Type B pancreatic cell (in vitro differentiated cells): ENCODE results near the gene ILRUN. TPM values are rescaled to one million over a fixed set of nuclear protein-coding genes. Genes with fewer than 3 reads are reported as not detected.
A peak's percentile ranks its signal among the peaks of the same experiment; 100 is the strongest.

Source experiments
- DNase-seq: peaks from one replicate; pipeline ENCODE4 v3.0.0; 2021; ENCODE audit warnings: mixed read lengths; ENCODE audit not compliant: unreplicated experiment; ENCODE audit errors: extremely low spot score
- H3K27ac Mint-ChIP-seq: 2 replicates; pipeline ENCODE4 v1.8.0; 2021; ENCODE audit warnings: mild to moderate bottlenecking, mixed read lengths
- H3K27me3 Mint-ChIP-seq: 2 replicates; pipeline ENCODE4 v1.8.0; 2021; ENCODE audit warnings: mixed read lengths
- H3K36me3 Mint-ChIP-seq: 2 replicates; pipeline ENCODE4 v1.8.0; 2021; ENCODE audit warnings: mixed read lengths
- H3K4me1 Mint-ChIP-seq: one replicate; pipeline ENCODE4 v1.8.0; 2021; ENCODE audit warnings: mixed read lengths; ENCODE audit not compliant: unreplicated experiment
- H3K4me3 Mint-ChIP-seq: 2 replicates; pipeline ENCODE4 v1.8.0; 2021; ENCODE audit warnings: mild to moderate bottlenecking, mixed read lengths
- H3K9me3 Mint-ChIP-seq: 2 replicates; pipeline ENCODE4 v1.8.0; 2021; ENCODE audit warnings: mixed read lengths
- total RNA-seq: library from RNA; stranded (reverse); gene quantifications from 2 replicates; pipeline ENCODE4 v1.2.1, GENCODE V29; 2021; ENCODE audit warnings: low replicate concordance
- TF ChIP-seq, protein P1 (sequence below): fragments of 200-600 bp; sonication (generic); conservative IDR thresholded peaks from 2 replicates; pipeline ENCODE4 v1.5.0; 2021; ENCODE audit warnings: antibody characterized with exemption, mild to moderate bottlenecking

ILRUN gene
- total RNA-seq, 1 donor from 2014 or later, result 60.3 TPM

DNA sequence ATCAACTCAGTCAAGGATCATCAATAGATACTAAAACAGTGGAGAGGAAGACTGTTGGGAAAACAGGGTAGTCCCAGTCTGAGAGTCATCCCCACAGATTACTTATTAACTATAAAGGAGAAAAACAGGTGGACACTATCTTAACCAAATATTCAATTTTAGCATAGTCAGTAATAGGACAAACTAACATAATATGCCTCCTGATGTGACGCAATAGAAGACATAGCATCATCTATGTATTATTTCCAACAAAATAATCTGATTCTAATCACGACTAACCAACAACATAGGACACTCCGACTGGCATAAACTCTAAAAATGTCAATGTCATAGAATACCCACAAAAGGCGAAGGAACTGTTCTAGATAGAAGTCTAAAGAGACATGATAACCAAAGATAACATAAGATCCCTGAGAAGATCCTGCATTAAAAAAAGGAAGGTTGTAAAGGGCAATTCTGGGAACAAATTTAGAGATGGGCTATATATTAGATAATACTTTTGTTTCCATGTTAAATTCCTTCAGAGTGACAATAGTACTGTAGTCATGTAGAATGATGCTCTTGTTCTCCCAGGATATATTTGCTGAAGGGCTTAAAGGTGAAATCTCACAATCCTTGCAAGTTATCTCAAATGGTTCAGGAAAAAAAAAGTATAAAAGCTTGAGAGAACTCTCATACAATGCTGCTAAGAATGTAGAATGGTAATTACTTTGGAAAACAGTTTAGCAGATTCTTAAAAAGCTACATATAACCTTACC is 28.9 kb downstream of the ILRUN start:
- TF ChIP-seq, protein P1, sequence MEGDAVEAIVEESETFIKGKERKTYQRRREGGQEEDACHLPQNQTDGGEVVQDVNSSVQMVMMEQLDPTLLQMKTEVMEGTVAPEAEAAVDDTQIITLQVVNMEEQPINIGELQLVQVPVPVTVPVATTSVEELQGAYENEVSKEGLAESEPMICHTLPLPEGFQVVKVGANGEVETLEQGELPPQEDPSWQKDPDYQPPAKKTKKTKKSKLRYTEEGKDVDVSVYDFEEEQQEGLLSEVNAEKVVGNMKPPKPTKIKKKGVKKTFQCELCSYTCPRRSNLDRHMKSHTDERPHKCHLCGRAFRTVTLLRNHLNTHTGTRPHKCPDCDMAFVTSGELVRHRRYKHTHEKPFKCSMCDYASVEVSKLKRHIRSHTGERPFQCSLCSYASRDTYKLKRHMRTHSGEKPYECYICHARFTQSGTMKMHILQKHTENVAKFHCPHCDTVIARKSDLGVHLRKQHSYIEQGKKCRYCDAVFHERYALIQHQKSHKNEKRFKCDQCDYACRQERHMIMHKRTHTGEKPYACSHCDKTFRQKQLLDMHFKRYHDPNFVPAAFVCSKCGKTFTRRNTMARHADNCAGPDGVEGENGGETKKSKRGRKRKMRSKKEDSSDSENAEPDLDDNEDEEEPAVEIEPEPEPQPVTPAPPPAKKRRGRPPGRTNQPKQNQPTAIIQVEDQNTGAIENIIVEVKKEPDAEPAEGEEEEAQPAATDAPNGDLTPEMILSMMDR, result no peak
- H3K4me3 Mint-ChIP-seq, result no peak overlapping the region
- no peaks in the 10 kb centered on the region for H3K27me3 Mint-ChIP-seq
- no peaks in the 10 kb centered on the region for H3K9me3 Mint-ChIP-seq
- H3K4me1 Mint-ChIP-seq, result peaks cover 36% of the 10 kb centered on the region
- peak overlapping the region; percentile 19 for H3K27ac Mint-ChIP-seq
- H3K36me3 Mint-ChIP-seq, result peaks cover 4% of the 10 kb centered on the region
- DNase-seq, result no peak

DNA sequence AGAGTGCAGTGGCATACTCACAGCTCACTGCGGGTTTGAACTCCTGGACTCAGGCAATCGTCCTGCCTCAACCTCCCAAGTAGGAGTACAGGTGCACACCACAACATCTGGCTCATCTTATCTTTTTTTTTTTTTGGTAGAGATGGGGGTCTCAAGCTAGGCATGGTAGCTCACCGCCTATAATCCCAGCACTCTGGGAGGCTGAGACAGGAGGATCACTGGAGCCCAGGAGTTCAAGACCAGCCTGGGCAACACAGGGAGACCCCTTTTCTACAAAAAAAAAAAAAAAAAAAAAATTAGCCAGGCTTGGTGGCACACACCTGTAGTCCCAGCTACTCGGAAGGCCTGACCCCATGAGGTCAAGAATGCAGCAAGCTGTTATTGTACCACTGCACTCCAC is 31.5 kb downstream of the ILRUN start:
- no peak for DNase-seq
- H3K27me3 Mint-ChIP-seq, result no peaks in the 10 kb centered on the region
- H3K4me1 Mint-ChIP-seq, result peaks cover 30% of the 10 kb centered on the region
- peaks cover 4% of the 10 kb centered on the region for H3K9me3 Mint-ChIP-seq
- H3K36me3 Mint-ChIP-seq, result peaks cover 4% of the 10 kb centered on the region
- peak overlapping the region; percentile 49 for H3K27ac Mint-ChIP-seq
- TF ChIP-seq, protein P1, result no peak
- no peak overlapping the region for H3K4me3 Mint-ChIP-seq

DNA sequence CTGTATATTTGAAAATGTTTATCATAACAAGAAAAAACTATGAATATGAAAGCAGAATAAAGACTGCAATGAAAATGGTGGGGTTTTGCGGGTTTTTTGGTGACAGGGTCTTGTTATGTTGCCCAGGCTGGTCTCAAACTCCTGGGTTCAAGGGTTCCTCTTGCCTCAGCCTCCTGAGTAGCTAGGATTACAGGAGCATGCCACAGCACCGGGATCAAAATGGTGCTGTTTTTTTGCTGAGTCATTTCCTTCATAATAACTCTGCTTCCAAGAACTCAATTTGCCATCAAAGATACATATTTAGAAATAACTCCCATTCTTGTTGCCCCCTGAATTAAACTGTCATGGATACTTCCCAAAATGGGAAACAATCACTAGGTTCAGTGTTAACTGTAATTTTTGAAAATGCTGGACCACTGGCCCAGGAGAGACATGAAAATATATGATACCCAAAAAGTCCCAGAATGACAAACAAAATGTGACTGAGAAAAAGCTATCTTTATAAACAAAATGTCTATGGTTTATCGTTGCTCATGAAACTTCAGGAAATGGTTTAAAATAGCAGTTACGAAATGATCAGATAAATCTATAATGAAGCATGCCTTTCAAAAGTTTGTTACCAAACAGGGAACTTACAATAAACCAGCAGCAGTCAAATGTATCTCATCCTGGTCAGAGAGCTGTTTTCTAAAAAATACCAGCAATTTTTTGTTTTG is 32.2 kb downstream of the ILRUN start:
- H3K36me3 Mint-ChIP-seq, result peaks cover 4% of the 10 kb centered on the region
- H3K9me3 Mint-ChIP-seq, result peaks cover 4% of the 10 kb centered on the region
- H3K4me3 Mint-ChIP-seq, result no peak overlapping the region
- H3K4me1 Mint-ChIP-seq, result peaks cover 30% of the 10 kb centered on the region
- no peak for DNase-seq
- H3K27me3 Mint-ChIP-seq, result no peaks in the 10 kb centered on the region
- peak overlapping the region; percentile 49 for H3K27ac Mint-ChIP-seq
- TF ChIP-seq, protein P1, result no peak

DNA sequence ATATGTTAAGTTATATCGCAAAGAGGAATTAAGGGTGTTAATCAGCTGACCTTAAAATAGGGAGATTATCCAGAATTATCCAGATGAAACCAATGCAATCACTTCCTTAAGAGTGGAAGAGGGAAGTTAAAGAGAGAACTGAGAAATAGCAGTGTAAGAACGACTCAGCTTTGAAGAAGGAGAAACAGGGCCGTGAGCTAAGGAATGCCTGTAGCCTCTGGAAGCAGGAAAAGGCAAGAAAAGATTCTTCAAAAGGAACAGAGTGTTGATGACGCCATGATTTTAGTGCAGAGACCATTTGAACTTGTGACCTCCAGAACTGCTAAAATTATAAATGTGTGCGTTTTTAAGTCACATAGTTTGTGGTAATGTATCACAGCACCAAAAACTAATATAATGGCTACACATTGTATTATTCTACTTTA is 32.7 kb downstream of the ILRUN start:
- TF ChIP-seq, protein P1, result no peak
- no peak overlapping the region for H3K4me3 Mint-ChIP-seq
- H3K27me3 Mint-ChIP-seq, result no peaks in the 10 kb centered on the region
- DNase-seq, result no peak
- H3K9me3 Mint-ChIP-seq, result peaks cover 4% of the 10 kb centered on the region
- H3K36me3 Mint-ChIP-seq, result peaks cover 4% of the 10 kb centered on the region
- peak overlapping the region; percentile 3 for H3K27ac Mint-ChIP-seq
- peaks cover 36% of the 10 kb centered on the region for H3K4me1 Mint-ChIP-seq

DNA sequence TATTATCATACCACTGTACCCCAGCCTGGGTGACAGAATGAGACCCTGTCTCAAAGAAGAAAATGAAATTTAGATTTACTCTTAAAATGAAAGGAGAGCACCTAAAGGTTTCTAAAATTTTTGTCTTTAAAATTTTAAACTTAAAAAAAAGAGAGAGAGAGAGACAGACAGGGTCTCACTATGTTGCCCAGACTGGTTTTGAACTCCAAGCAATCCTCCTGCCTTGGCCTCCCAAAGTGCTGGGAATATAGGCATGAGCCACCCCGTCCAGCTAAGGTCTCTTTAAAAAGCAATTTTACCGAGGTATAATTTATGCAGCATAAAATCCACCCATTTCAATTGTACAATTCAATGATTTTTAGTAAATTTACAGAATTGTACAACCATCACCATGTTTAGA is 33.2 kb downstream of the ILRUN start:
- Mint-ChIP-seq H3K4me1 (peaks cover 38% of the 10 kb centered on the region), H3K4me3 (no peak overlapping the region), H3K27me3 (no peaks in the 10 kb centered on the region), H3K9me3 (peaks cover 4% of the 10 kb centered on the region), H3K36me3 (peaks cover 4% of the 10 kb centered on the region), H3K27ac (peak overlapping the region; percentile 3)
- no peak for DNase-seq
- TF ChIP-seq, protein P1, result no peak
